GM12878 (cell line): ENCODE data around the gene FBXO27.

Experiments used
- CBFB ChIP-seq: IDR thresholded peaks from 2 replicates; pipeline ENCODE4 v1.6.1; 2016; ENCODE audit warnings: antibody characterized with exemption, low read depth
- CTCF ChIP-seq, 3 experiments: IDR thresholded peaks in 2 of 3; conservative IDR thresholded peaks in 1 of 3; 2 replicates each; pipeline ENCODE4 v1.5.1; 2011; ENCODE audit warnings: low read depth in 3 of 3, low read length in 3 of 3, mild to moderate bottlenecking in 3 of 3, control low read depth in 2 of 3, moderate library complexity in 2 of 3, inconsistent platforms in 1 of 3, mixed read lengths in 1 of 3; ENCODE audit not compliant: control insufficient read depth in 2 of 3, insufficient read depth in 1 of 3; ENCODE audit errors: extremely low read depth in 1 of 3
- FOXK2 ChIP-seq: fragments of 450-650 bp; IDR thresholded peaks from 2 replicates; pipeline ENCODE4 v1.6.1; 2017; ENCODE audit warnings: mild to moderate bottlenecking, moderate library complexity
- IKZF2 ChIP-seq, 2 experiments: fragments of 450-650 bp; IDR thresholded peaks; 2 replicates each; pipeline ENCODE4 v1.6.1; 2017; ENCODE audit warnings: mild to moderate bottlenecking in 2 of 2, moderate library complexity in 2 of 2
- IRF3 ChIP-seq: fragments of 450-650 bp; IDR thresholded peaks from 2 replicates; pipeline ENCODE4 v1.6.1; 2014; ENCODE audit warnings: mild to moderate bottlenecking
- NFIC ChIP-seq: IDR thresholded peaks from 2 replicates; pipeline ENCODE4 v1.6.1; 2012; ENCODE audit warnings: low read depth, mild to moderate bottlenecking, inconsistent platforms, low read length, moderate library complexity
- NFYA ChIP-seq: IDR thresholded peaks from 2 replicates; pipeline ENCODE4 v1.6.1; 2011; ENCODE audit warnings: low read depth, mild to moderate bottlenecking, low read length, improper control_type of control experiment, borderline replicate concordance
- RCOR1 ChIP-seq: conservative IDR thresholded peaks from 2 replicates; pipeline ENCODE4 v1.6.1; 2012; ENCODE audit warnings: low read depth, low read length, improper control_type of control experiment
- REST ChIP-seq: IDR thresholded peaks from 2 replicates; pipeline ENCODE4 v1.6.1; 2012; ENCODE audit warnings: mild to moderate bottlenecking, low read depth, low read length
- ZBED1 ChIP-seq: IDR thresholded peaks from 2 replicates; pipeline ENCODE4 v1.6.1; 2016; ENCODE audit warnings: borderline replicate concordance

- TF ChIP-seq FOXK2 (no peak), REST (no peak), RCOR1 (no peak), ZBED1 (no peak), IRF3 (no peak), NFYA (no peak), NFIC (no peak), IKZF2 (IDR thresholded peaks at IDR 0.05) (no peak), CTCF (IDR thresholded peaks at IDR 0.05 in 2 of 3, conservative IDR thresholded peaks at IDR 0.05 in 1 of 3; ENCODE audit: control insufficient read depth in 2 of 3, extremely low read depth in 1 of 3, insufficient read depth in 1 of 3, low read depth in 3 of 3, low read length in 3 of 3) (no peak), CBFB (no peak)
Measured at GRCh38 chr19:38993271-38993670, 39.1 kb downstream of the FBXO27 start.
